CD4-positive, alpha-beta T cell (primary cell): ENCODE results near the gene WDR59. TPM values are rescaled to one million over a fixed set of nuclear protein-coding genes. Genes with fewer than 3 reads are reported as not detected.

Experiments
- ATAC-seq: fragments of 200-7000 bp; cut with Tn5 transposase; one replicate; pipeline ENCODE4 v1.10.0; 2022; ENCODE audit warnings: mild to moderate bottlenecking; ENCODE audit not compliant: poor library complexity
- CTCF ChIA-PET: fragments of 350-600 bp; sonication (Branson Sonifier 250); formaldehyde crosslinking; loops from one replicate; lab custom pipeline; 2021; ENCODE audit warnings: antibody characterized with exemption, inconsistent platforms; lab: Charles Lee
- POLR2A ChIA-PET: fragments of 350-600 bp; sonication (Branson Sonifier 250); formaldehyde crosslinking; loops from one replicate; lab custom pipeline; 2021; ENCODE audit warnings: antibody characterized with exemption, inconsistent platforms; lab: Charles Lee
- DNase-seq, 14 experiments: peaks; one replicate each; pipeline ENCODE4 v3.0.0-alpha.2; 2013 to 2020; ENCODE audit warnings: mixed read lengths in 2 of 14
- H3K27ac ChIP-seq, 2 donors: one replicate each; pipeline versions ENCODE4 v1.5.1 to v1.7.0; 2013; ENCODE audit warnings: low read length in 2 of 2, low read depth in 1 of 2, mild to moderate bottlenecking in 1 of 2
- H3K27me3 ChIP-seq, 2 experiments: 1 replicate in 1 of 2; 2 replicates in 1 of 2; pipeline versions ENCODE4 v1.6.1 to v1.7.0; 2013; ENCODE audit warnings: low read length in 2 of 2, control low read depth in 1 of 2, mild to moderate bottlenecking in 1 of 2, moderate library complexity in 1 of 2; ENCODE audit not compliant: insufficient read depth in 2 of 2, control insufficient read depth in 1 of 2
- H3K36me3 ChIP-seq: one replicate; pipeline ENCODE4 v1.6.1; 2013; ENCODE audit warnings: low read length, control low read depth; ENCODE audit not compliant: insufficient read depth
- H3K4me1 ChIP-seq: one replicate; pipeline ENCODE4 v1.6.1; 2013; ENCODE audit warnings: low read length, control low read depth; ENCODE audit not compliant: insufficient read depth
- H3K4me3 ChIP-seq: one replicate; pipeline ENCODE4 v1.5.1; 2013; ENCODE audit warnings: mild to moderate bottlenecking, low read length, moderate library complexity
- H3K9me3 ChIP-seq, 2 experiments: 1 replicate in 1 of 2; 2 replicates in 1 of 2; pipeline versions ENCODE4 v1.6.1 to v1.7.0; 2013; ENCODE audit warnings: low read length in 2 of 2, mild to moderate bottlenecking in 2 of 2, control low read depth in 1 of 2, moderate library complexity in 1 of 2; ENCODE audit not compliant: control insufficient read depth in 1 of 2, insufficient read depth in 1 of 2
- H3K27ac Mint-ChIP-seq: one replicate; pipeline ENCODE4 v1.8.0; 2020; ENCODE audit warnings: mixed read lengths
- H3K27me3 Mint-ChIP-seq: one replicate; pipeline ENCODE4 v1.8.0; 2021; ENCODE audit warnings: mixed read lengths
- H3K36me3 Mint-ChIP-seq: one replicate; pipeline ENCODE4 v1.8.0; 2021; ENCODE audit warnings: low read depth, mixed read lengths
- H3K4me1 Mint-ChIP-seq: one replicate; pipeline ENCODE4 v1.8.0; 2021; ENCODE audit warnings: low read depth, mixed read lengths
- H3K4me3 Mint-ChIP-seq: one replicate; pipeline ENCODE4 v1.8.0; 2020; ENCODE audit warnings: mild to moderate bottlenecking, mixed read lengths
- H3K9me3 Mint-ChIP-seq: one replicate; pipeline ENCODE4 v1.8.0; 2020; ENCODE audit warnings: mixed read lengths
- CTCF ChIP-seq: fragments of 200-600 bp; IDR thresholded peaks from one replicate; pipeline ENCODE4 v1.8.0; 2022; ENCODE audit warnings: antibody characterized with exemption, mild to moderate bottlenecking
- intact Hi-C, 2 experiments: fragments of 100-400 bp; cut with DNase I in 1 of 2; cut with micrococcal nuclease in 1 of 2; formaldehyde crosslinking; loops; one replicate each; pipeline versions ENCODE4 v1.15.1 to v1.9.0; 2023 to 2025; cut with DNase I, micrococcal nuclease
- total RNA-seq, 174 experiments: library from RNA in 2 of 174; stranded (reverse) in 2 of 174; gene quantifications; one replicate each; pipeline ENCODE4 v1.2.3 and lab custom pipeline; 2021 to 2026

WDR59 gene
- total RNA-seq, 2 experiments from 2014 or later = 60.2 to 67.2 TPM

GRCh38 chr16:75029854-75030253 lies 44.9 kb upstream of the WDR59 start:
- ChIA-PET POLR2A (interaction anchor here (1.0 kb wide), 1 partner anchor 14 kb away, joined by 3 read pairs; no protein-coding TSS in a partner anchor), CTCF (no interaction called here)

GRCh38 chr16:75028544-75029135 lies 43.7 kb upstream of the WDR59 start:
- ChIA-PET POLR2A (no interaction called here), CTCF (no interaction called here)
- DNase-seq (no peak), ATAC-seq (no peak)
- H3K4me1 ChIP-seq = peaks cover 3% of the 10 kb centered on the region
- H3K27ac ChIP-seq = no peak overlapping the region
- H3K36me3 ChIP-seq = no peaks in the 10 kb centered on the region
- no peak overlapping the region for H3K4me3 Mint-ChIP-seq
- no peak for TF ChIP-seq CTCF
- no peak overlapping the region for H3K27ac Mint-ChIP-seq
- no peaks in the 10 kb centered on the region for H3K9me3 ChIP-seq
- no peaks in the 10 kb centered on the region for H3K27me3 ChIP-seq
- H3K9me3 Mint-ChIP-seq = no peaks in the 10 kb centered on the region
- intact Hi-C loops = no loop called here
- H3K36me3 Mint-ChIP-seq = no peaks in the 10 kb centered on the region
- H3K4me3 ChIP-seq = no peak overlapping the region
- no peaks in the 10 kb centered on the region for H3K27me3 Mint-ChIP-seq
- peaks cover 22% of the 10 kb centered on the region for H3K4me1 Mint-ChIP-seq

More at GRCh38 chr16:75029854-75030253, 44.9 kb upstream of the WDR59 start:
- H3K4me3 Mint-ChIP-seq = no peak overlapping the region
- H3K36me3 Mint-ChIP-seq = no peaks in the 10 kb centered on the region
- no peak for DNase-seq
- TF ChIP-seq CTCF = no peak
- H3K9me3 ChIP-seq = no peaks in the 10 kb centered on the region
- no peak overlapping the region for H3K27ac ChIP-seq
- no peak for ATAC-seq
- intact Hi-C loops = no loop called here
- H3K27ac Mint-ChIP-seq = no peak overlapping the region
- no peaks in the 10 kb centered on the region for H3K36me3 ChIP-seq
- no peaks in the 10 kb centered on the region for H3K4me1 ChIP-seq
- no peaks in the 10 kb centered on the region for H3K9me3 Mint-ChIP-seq
- no peaks in the 10 kb centered on the region for H3K27me3 ChIP-seq
- peaks cover 13% of the 10 kb centered on the region for H3K4me1 Mint-ChIP-seq
- no peaks in the 10 kb centered on the region for H3K27me3 Mint-ChIP-seq
- no peak overlapping the region for H3K4me3 ChIP-seq

- Mint-ChIP-seq H3K9me3 (no peaks in the 10 kb centered on the region), H3K27ac (no peak overlapping the region), H3K36me3 (peaks cover 5% of the 10 kb centered on the region), H3K4me1 (peaks cover 28% of the 10 kb centered on the region), H3K27me3 (no peaks in the 10 kb centered on the region), H3K4me3 (no peak overlapping the region)
- no peak overlapping the region for H3K27ac ChIP-seq
- DNase-seq (no peak), ATAC-seq (no peak)
- intact Hi-C loops = no loop called here
- no peaks in the 10 kb centered on the region for H3K36me3 ChIP-seq
- peaks cover 3% of the 10 kb centered on the region for H3K4me1 ChIP-seq
- CTCF ChIA-PET = no interaction called here
- POLR2A ChIA-PET = no interaction called here
- H3K9me3 ChIP-seq = no peaks in the 10 kb centered on the region
- no peak for TF ChIP-seq CTCF
- H3K27me3 ChIP-seq = no peaks in the 10 kb centered on the region
- H3K4me3 ChIP-seq = no peak overlapping the region
Observed at GRCh38 chr16:75027520-75028300, 42.8 kb upstream of the WDR59 start.
